ENCODE results near the gene TBC1D16. TPM values are rescaled to one million over a fixed set of nuclear protein-coding genes. Genes with fewer than 3 reads are reported as not detected.

Gene TBC1D16
- total and polyA plus RNA-seq, 2 experiments from 2014 or later = 13.0 to 30.3 TPM

GRCh38 chr17:80026359-80027042 is 9.2 kb downstream of the TBC1D16 start:
- DNase-seq (ENCODE audit: low read depth in 1 of 2, low spot score in 1 of 2) = no peak
- TF ChIP-seq, protein P1, sequence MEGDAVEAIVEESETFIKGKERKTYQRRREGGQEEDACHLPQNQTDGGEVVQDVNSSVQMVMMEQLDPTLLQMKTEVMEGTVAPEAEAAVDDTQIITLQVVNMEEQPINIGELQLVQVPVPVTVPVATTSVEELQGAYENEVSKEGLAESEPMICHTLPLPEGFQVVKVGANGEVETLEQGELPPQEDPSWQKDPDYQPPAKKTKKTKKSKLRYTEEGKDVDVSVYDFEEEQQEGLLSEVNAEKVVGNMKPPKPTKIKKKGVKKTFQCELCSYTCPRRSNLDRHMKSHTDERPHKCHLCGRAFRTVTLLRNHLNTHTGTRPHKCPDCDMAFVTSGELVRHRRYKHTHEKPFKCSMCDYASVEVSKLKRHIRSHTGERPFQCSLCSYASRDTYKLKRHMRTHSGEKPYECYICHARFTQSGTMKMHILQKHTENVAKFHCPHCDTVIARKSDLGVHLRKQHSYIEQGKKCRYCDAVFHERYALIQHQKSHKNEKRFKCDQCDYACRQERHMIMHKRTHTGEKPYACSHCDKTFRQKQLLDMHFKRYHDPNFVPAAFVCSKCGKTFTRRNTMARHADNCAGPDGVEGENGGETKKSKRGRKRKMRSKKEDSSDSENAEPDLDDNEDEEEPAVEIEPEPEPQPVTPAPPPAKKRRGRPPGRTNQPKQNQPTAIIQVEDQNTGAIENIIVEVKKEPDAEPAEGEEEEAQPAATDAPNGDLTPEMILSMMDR (IDR thresholded peaks at IDR 0.05; ENCODE audit: low read depth, low read length) = no peak
- Histone ChIP-seq H3K4me3 (no peak overlapping the region), H3K9me3 (ENCODE audit: low read depth) (no peaks in the 10 kb centered on the region), H3K27ac (no peak overlapping the region), H3K36me3 (no peaks in the 10 kb centered on the region), H3K27me3 (no peaks in the 10 kb centered on the region), H3K4me1 (ENCODE audit: low read depth) (peaks cover 4% of the 10 kb centered on the region)

DNA sequence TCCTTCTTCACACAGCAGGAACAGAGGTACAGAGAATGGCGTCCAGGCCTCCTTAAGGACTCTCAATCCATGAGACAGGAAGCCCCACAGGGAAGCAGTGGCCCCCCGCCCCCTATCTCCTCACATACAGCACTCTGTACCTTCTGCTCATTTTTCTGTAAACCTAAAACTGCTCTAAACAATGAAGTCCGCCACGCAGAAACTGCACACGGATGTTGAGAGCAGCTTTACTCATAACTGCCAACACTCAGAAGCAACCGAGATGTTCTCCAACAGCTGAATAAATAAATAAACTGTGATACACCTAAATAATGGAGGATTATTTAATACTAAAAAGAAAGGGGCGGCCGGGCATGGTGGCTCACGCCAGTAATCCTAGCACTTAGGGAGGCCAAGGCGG is 9.9 kb downstream of the TBC1D16 start:
- TF ChIP-seq, protein P1 (IDR thresholded peaks at IDR 0.05; ENCODE audit: low read depth, low read length) = no peak
- no peak overlapping the region for H3K27ac ChIP-seq
- no peaks in the 10 kb centered on the region for H3K9me3 ChIP-seq (ENCODE audit: low read depth)
- no peak for DNase-seq (ENCODE audit: low read depth in 1 of 2, low spot score in 1 of 2)
- H3K4me1 ChIP-seq (ENCODE audit: low read depth) = peaks cover 4% of the 10 kb centered on the region
- H3K36me3 ChIP-seq = no peaks in the 10 kb centered on the region
- H3K27me3 ChIP-seq = no peaks in the 10 kb centered on the region
- no peak overlapping the region for H3K4me3 ChIP-seq

DNA sequence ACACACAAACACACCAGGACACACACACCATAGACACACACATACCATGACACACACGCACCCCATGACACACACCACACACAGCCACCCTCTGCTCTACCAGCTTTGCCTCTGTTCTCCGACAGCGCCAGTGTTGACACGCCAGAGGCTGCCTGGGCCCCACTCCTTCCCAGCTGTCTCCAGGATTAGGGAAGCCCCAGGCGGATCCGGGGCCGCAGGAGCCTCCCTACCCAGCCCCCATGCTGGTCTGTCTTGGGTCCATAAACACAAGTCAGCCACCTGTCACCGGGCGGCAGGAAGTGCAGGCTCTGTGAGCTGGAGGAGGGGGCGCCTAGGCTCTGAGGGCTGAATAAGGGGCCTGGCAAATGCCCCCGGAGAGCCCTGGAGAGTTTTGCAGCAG is 10.5 kb downstream of the TBC1D16 start:
- Histone ChIP-seq H3K36me3 (no peaks in the 10 kb centered on the region), H3K4me1 (ENCODE audit: low read depth) (peaks cover 4% of the 10 kb centered on the region), H3K9me3 (ENCODE audit: low read depth) (no peaks in the 10 kb centered on the region), H3K4me3 (no peak overlapping the region), H3K27me3 (no peaks in the 10 kb centered on the region), H3K27ac (no peak overlapping the region)
- DNase-seq (ENCODE audit: low read depth in 1 of 2, low spot score in 1 of 2) = peak in 1 of 2 donors; percentile 23
- TF ChIP-seq, protein P1 (IDR thresholded peaks at IDR 0.05; ENCODE audit: low read depth, low read length) = no peak

DNA sequence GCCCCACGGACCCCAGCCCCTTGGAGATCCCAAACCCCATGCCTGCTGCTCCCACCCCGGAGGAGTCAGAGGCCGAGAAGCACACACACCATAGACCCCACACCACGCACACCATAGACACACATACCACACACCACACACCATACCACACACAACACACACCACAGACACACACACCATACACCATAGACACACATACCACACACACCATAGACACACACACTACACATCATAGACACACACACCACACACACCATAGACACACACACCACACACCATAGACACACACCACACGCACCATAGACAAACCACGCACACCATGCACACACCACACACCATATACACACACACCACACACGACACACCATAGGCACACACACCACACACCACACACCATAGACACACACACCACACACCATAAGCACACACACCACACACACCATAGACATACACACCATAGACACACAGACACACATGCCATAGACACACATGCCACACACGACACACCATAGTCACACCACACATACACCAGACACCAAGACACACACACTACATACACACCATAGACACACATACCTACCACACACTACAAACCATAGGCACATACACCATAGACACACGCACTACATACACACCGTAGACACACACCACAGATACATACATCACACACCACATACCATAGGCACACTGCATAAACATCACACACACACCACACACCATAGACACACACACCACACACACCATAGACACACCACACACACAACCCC is 11.3 kb downstream of the TBC1D16 start:
- DNase-seq (ENCODE audit: low read depth in 1 of 2, low spot score in 1 of 2) = no peak
- Histone ChIP-seq H3K4me1 (ENCODE audit: low read depth) (peaks cover 4% of the 10 kb centered on the region), H3K27ac (peak overlapping the region; percentile 9), H3K4me3 (no peak overlapping the region), H3K9me3 (ENCODE audit: low read depth) (no peaks in the 10 kb centered on the region), H3K36me3 (no peaks in the 10 kb centered on the region), H3K27me3 (no peaks in the 10 kb centered on the region)
- TF ChIP-seq, protein P1 (IDR thresholded peaks at IDR 0.05; ENCODE audit: low read depth, low read length) = no peak

GRCh38 chr17:80023481-80024205 is 12.0 kb downstream of the TBC1D16 start:
- no peak overlapping the region for H3K4me3 ChIP-seq
- H3K9me3 ChIP-seq (ENCODE audit: low read depth) = no peaks in the 10 kb centered on the region
- peak overlapping the region; percentile 9 for H3K27ac ChIP-seq
- TF ChIP-seq, protein P1 (IDR thresholded peaks at IDR 0.05; ENCODE audit: low read depth, low read length) = no peak
- H3K27me3 ChIP-seq = no peaks in the 10 kb centered on the region
- H3K36me3 ChIP-seq = no peaks in the 10 kb centered on the region
- peaks cover 4% of the 10 kb centered on the region for H3K4me1 ChIP-seq (ENCODE audit: low read depth)
- DNase-seq (ENCODE audit: low read depth in 1 of 2, low spot score in 1 of 2) = no peak

Data from cardiac muscle cell (in vitro differentiated cells and primary cell).